Transverse colon (tissue), 4 donors: ENCODE results near the gene TMEM117.

Source experiments
- POLR2A ChIP-seq: fragments of 450-650 bp; IDR thresholded peaks from one replicate; pipeline ENCODE4 v1.6.1; 2016; ENCODE audit warnings: antibody characterized with exemption, mild to moderate bottlenecking, moderate library complexity
- POLR2AphosphoS5 ChIP-seq, 3 donors: sonication (generic); formaldehyde crosslinking; IDR thresholded peaks; one replicate each; pipeline ENCODE4 v1.6.1; 2016; ENCODE audit warnings: antibody characterized with exemption in 3 of 3
- TF ChIP-seq, protein P1 (sequence below), 5 experiments: fragments of 200-600 bp in 3 of 5; fragments of 450-650 bp in 2 of 5; sonication (generic) in 3 of 5; IDR thresholded peaks; 1 replicate in 2 of 5; 2 replicates in 3 of 5; pipeline ENCODE4 v1.5.1; 2016 to 2017; ENCODE audit warnings: antibody characterized with exemption in 5 of 5, inconsistent platforms in 3 of 5, mild to moderate bottlenecking in 2 of 5, moderate library complexity in 1 of 5

GRCh38 chr12:44384136-44384535 lies 548.3 kb downstream of the TMEM117 start:
- TF ChIP-seq, protein P1, sequence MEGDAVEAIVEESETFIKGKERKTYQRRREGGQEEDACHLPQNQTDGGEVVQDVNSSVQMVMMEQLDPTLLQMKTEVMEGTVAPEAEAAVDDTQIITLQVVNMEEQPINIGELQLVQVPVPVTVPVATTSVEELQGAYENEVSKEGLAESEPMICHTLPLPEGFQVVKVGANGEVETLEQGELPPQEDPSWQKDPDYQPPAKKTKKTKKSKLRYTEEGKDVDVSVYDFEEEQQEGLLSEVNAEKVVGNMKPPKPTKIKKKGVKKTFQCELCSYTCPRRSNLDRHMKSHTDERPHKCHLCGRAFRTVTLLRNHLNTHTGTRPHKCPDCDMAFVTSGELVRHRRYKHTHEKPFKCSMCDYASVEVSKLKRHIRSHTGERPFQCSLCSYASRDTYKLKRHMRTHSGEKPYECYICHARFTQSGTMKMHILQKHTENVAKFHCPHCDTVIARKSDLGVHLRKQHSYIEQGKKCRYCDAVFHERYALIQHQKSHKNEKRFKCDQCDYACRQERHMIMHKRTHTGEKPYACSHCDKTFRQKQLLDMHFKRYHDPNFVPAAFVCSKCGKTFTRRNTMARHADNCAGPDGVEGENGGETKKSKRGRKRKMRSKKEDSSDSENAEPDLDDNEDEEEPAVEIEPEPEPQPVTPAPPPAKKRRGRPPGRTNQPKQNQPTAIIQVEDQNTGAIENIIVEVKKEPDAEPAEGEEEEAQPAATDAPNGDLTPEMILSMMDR (IDR thresholded peaks at IDR 0.05), result no peak
- TF ChIP-seq POLR2AphosphoS5 (IDR thresholded peaks at IDR 0.05) (no peak), POLR2A (no peak)
